Measurements from ENCODE around the gene GPHB5. TPM values are rescaled to one million over a fixed set of nuclear protein-coding genes. Genes with fewer than 3 reads are reported as not detected.
A peak's percentile ranks its signal among the peaks of the same experiment; 100 is the strongest.
"Not testable (repeated sequence)": the region's sequence is repeated elsewhere in the genome, so short reads cannot be mapped to it uniquely, and the experiment has no call there.

The GPHB5 gene
- polyA plus RNA-seq, 1 donor, result not detected

GRCh38 chr14:63295231-63295685, 23.5 kb downstream of the GPHB5 start:
- DNase-seq, result peak in 1 of 2 donors; percentile 19
- H3K27me3 ChIP-seq (ENCODE audit: control insufficient read depth, insufficient read depth, low read length), result no peaks in the 10 kb centered on the region
- peaks cover 3% of the 10 kb centered on the region for H3K36me3 ChIP-seq (ENCODE audit: control insufficient read depth, insufficient read depth, low read length)
- no peak overlapping the region for H3K4me3 ChIP-seq (ENCODE audit: low read length)
- no peak overlapping the region for H3K27ac ChIP-seq (ENCODE audit: low read length)
- no peaks in the 10 kb centered on the region for H3K4me1 ChIP-seq (ENCODE audit: control insufficient read depth, insufficient read depth, low read length)
- no peaks in the 10 kb centered on the region for H3K9me3 ChIP-seq (ENCODE audit: control insufficient read depth, low read depth, low read length)
- WGBS (ENCODE audit: insufficient coverage, low lambda C conversion rate), result 92% methylated on average over 2 of the region's 8 CpGs

- no peaks in the 10 kb centered on the region for H3K27me3 ChIP-seq (ENCODE audit: control insufficient read depth, insufficient read depth, low read length)
- no peaks in the 10 kb centered on the region for H3K4me1 ChIP-seq (ENCODE audit: control insufficient read depth, insufficient read depth, low read length)
- H3K4me3 ChIP-seq (ENCODE audit: low read length), result no peak overlapping the region
- no peak for DNase-seq
- no peak overlapping the region for H3K27ac ChIP-seq (ENCODE audit: low read length)
- no CpG with 5 or more reads among the region's 2 CpGs for WGBS (ENCODE audit: insufficient coverage, low lambda C conversion rate)
- H3K36me3 ChIP-seq (ENCODE audit: control insufficient read depth, insufficient read depth, low read length), result peaks cover 3% of the 10 kb centered on the region
- H3K9me3 ChIP-seq (ENCODE audit: control insufficient read depth, low read depth, low read length), result no peaks in the 10 kb centered on the region
These were observed 25.9 kb downstream of the GPHB5 start for GRCh38 chr14:63292805-63293204.

DNA sequence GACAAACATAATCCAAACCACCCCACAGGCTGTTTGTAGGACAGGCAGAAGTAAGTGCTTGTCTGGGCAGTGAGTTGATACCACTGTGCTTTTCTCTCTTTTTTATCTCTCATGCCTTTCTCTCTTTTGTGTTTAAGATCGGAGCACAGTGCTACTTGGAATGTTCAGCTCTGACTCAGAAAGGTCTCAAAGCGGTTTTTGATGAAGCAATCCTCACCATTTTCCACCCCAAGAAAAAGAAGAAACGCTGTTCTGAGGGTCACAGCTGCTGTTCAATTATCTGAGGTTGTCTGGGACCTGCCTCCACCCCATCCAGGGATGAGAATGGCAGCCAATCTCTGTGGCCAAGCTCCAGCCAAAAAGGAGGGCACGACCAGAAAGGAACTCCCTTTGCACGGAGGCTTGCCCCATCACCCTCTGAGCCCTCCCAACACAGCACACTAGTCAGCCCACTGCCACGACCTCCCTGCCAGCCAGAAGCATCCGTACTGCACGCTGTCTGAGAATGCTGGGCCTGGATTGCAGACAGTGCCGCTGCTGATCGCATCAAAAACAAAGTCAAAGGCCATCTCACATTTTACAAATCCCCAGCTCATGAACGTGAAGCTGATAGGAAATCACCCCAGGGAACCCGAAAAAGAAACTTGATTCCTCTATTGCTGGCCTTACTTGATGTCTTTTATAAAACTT, 27.8 kb downstream of the GPHB5 start:
- 80% methylated on average over 1 of the region's 12 CpGs for WGBS (ENCODE audit: insufficient coverage, low lambda C conversion rate)
- no peaks in the 10 kb centered on the region for H3K4me1 ChIP-seq (ENCODE audit: control insufficient read depth, insufficient read depth, low read length)
- no peaks in the 10 kb centered on the region for H3K9me3 ChIP-seq (ENCODE audit: control insufficient read depth, low read depth, low read length)
- DNase-seq, result no peak
- no peak overlapping the region for H3K4me3 ChIP-seq (ENCODE audit: low read length)
- H3K27ac ChIP-seq (ENCODE audit: low read length), result no peak overlapping the region
- H3K27me3 ChIP-seq (ENCODE audit: control insufficient read depth, insufficient read depth, low read length), result no peaks in the 10 kb centered on the region
- H3K36me3 ChIP-seq (ENCODE audit: control insufficient read depth, insufficient read depth, low read length), result peaks cover 5% of the 10 kb centered on the region

GRCh38 chr14:63288853-63289252, 29.9 kb downstream of the GPHB5 start:
- 100% methylated on average over 1 of the region's 1 CpG for WGBS (ENCODE audit: insufficient coverage, low lambda C conversion rate)
- no peaks in the 10 kb centered on the region for H3K9me3 ChIP-seq (ENCODE audit: control insufficient read depth, low read depth, low read length)
- no peaks in the 10 kb centered on the region for H3K4me1 ChIP-seq (ENCODE audit: control insufficient read depth, insufficient read depth, low read length)
- peaks cover 5% of the 10 kb centered on the region for H3K36me3 ChIP-seq (ENCODE audit: control insufficient read depth, insufficient read depth, low read length)
- H3K4me3 ChIP-seq (ENCODE audit: low read length), result no peak overlapping the region
- H3K27me3 ChIP-seq (ENCODE audit: control insufficient read depth, insufficient read depth, low read length), result no peaks in the 10 kb centered on the region
- no peak for DNase-seq
- no peak overlapping the region for H3K27ac ChIP-seq (ENCODE audit: low read length)

DNA sequence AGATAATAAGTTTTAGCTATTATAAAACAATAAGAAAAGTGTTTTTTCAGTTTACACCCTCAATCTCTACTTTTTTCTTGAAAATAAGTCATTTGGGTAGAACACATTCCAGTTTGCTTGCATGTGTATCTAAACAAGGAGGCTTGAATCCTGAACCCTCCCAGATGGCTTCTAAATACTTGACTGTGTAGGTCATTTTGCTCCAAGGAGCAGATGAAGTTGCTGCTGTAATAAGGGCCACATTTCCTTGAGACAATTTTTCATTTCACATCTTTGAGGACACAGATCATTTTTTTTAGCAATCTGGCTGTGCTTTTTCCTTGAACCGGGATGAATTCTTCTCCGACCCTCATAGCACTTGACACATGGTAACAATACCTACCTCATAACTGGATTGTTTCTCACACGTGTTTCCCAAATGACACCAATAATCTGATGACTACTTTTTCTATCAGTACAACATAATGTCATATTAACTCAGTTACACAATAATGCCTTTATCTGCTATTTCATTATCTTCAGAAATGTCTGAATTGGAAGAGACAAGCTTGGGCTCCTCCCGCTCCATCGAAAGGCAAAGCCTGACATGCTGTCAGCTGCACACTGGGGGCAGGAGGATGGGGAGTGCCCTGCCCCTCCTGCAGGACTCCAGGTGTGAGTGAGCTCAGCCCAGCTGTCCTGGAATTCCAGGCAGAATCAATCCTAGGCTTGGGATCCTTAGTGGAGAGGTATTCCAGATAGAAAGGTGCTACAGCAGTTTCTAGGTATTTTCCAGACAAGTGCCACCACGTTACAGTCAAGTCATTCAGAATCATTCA, 30.9 kb downstream of the GPHB5 start:
- DNase-seq, result no peak
- Histone ChIP-seq H3K4me3 (ENCODE audit: low read length) (no peak overlapping the region), H3K36me3 (ENCODE audit: control insufficient read depth, insufficient read depth, low read length) (peaks cover 5% of the 10 kb centered on the region), H3K27ac (ENCODE audit: low read length) (no peak overlapping the region), H3K27me3 (ENCODE audit: control insufficient read depth, insufficient read depth, low read length) (no peaks in the 10 kb centered on the region), H3K4me1 (ENCODE audit: control insufficient read depth, insufficient read depth, low read length) (no peaks in the 10 kb centered on the region), H3K9me3 (ENCODE audit: control insufficient read depth, low read depth, low read length) (no peaks in the 10 kb centered on the region)
- no CpG with 5 or more reads among the region's 6 CpGs for WGBS (ENCODE audit: insufficient coverage, low lambda C conversion rate)

- WGBS (ENCODE audit: insufficient coverage, low lambda C conversion rate), result 86% methylated on average over 1 of the region's 2 CpGs
- Histone ChIP-seq H3K4me1 (ENCODE audit: control insufficient read depth, insufficient read depth, low read length) (no peaks in the 10 kb centered on the region), H3K9me3 (ENCODE audit: control insufficient read depth, low read depth, low read length) (no peaks in the 10 kb centered on the region), H3K27me3 (ENCODE audit: control insufficient read depth, insufficient read depth, low read length) (no peaks in the 10 kb centered on the region), H3K4me3 (ENCODE audit: low read length) (no peak overlapping the region), H3K36me3 (ENCODE audit: control insufficient read depth, insufficient read depth, low read length) (peaks cover 5% of the 10 kb centered on the region), H3K27ac (ENCODE audit: low read length) (no peak overlapping the region)
- no peak for DNase-seq
These were observed 32.7 kb downstream of the GPHB5 start for GRCh38 chr14:63286071-63286470.

DNA sequence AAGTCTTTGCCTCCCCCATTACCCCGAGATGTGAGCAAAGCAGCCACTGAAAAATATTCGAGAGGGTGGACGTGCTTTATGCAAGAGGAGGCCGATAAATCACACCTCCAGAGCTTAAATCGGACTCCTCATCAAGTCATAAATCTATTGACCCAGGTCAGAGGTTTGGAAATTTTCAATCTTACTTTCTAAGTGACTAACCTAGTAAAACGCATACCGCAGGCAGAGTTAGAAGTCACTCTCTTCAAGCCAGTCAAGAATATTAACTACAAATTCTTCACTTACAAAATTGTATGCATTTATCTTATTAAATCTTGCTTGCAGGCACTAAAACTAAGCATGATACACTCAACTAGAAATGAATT, 34.9 kb downstream of the GPHB5 start:
- H3K27ac ChIP-seq (ENCODE audit: low read length), result no peak overlapping the region
- 83% methylated on average over 4 of the region's 7 CpGs for WGBS (ENCODE audit: insufficient coverage, low lambda C conversion rate)
- H3K9me3 ChIP-seq (ENCODE audit: control insufficient read depth, low read depth, low read length), result no peaks in the 10 kb centered on the region
- DNase-seq, result no peak
- peaks cover 2% of the 10 kb centered on the region for H3K36me3 ChIP-seq (ENCODE audit: control insufficient read depth, insufficient read depth, low read length)
- no peaks in the 10 kb centered on the region for H3K4me1 ChIP-seq (ENCODE audit: control insufficient read depth, insufficient read depth, low read length)
- H3K27me3 ChIP-seq (ENCODE audit: control insufficient read depth, insufficient read depth, low read length), result no peaks in the 10 kb centered on the region
- no peak overlapping the region for H3K4me3 ChIP-seq (ENCODE audit: low read length)

DNA sequence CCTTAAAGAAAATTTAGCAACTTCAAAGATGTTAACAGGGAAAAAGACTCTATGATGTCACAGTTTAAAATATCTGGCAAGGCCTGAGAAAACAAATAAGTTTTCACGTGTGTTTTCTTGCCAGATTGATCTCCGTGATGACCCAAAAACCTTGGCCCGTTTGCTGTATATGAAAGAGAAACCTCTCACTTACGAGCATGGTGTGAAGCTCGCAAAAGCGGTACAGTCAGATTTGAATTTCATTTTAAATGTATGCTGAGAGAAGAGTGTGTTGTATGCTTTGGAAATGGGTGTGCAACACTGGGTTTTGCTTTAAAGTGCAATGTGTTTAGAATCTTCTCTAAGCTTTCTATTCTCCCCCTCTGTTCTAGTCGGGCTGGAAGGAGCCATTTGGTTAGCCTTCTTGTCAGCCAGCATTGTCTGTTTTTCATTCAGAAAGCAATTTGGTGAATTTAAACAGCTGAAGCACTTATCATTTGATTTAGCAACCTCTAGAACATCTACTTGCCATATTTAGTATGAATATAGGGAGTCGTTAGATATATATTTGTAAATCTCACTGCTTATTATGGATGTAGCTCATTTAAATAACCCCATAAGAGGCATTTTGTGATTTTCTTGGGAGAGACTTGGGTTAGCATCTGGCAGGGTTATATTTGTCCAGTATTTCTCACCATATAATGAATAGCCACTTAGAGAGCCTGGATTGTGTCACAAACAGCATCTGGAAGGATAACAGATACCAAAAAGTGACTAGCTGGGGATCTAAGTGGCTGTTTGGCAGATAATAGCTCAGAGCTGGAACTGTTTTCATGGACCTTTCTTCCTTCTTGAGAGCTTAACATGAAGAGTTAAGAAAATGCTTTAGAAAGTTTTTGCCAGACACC, 35.5 kb downstream of the GPHB5 start:
- Histone ChIP-seq H3K9me3 (ENCODE audit: control insufficient read depth, low read depth, low read length) (no peaks in the 10 kb centered on the region), H3K4me1 (ENCODE audit: control insufficient read depth, insufficient read depth, low read length) (no peaks in the 10 kb centered on the region), H3K36me3 (ENCODE audit: control insufficient read depth, insufficient read depth, low read length) (peaks cover 2% of the 10 kb centered on the region), H3K27ac (ENCODE audit: low read length) (no peak overlapping the region), H3K4me3 (ENCODE audit: low read length) (no peak overlapping the region), H3K27me3 (ENCODE audit: control insufficient read depth, insufficient read depth, low read length) (no peaks in the 10 kb centered on the region)
- 82% methylated on average over 2 of the region's 8 CpGs for WGBS (ENCODE audit: insufficient coverage, low lambda C conversion rate)
- DNase-seq, result peak in 1 of 2 donors; percentile 11

- not testable (repeated sequence) for H3K9me3 ChIP-seq (ENCODE audit: control insufficient read depth, low read depth, low read length); H3K27me3 ChIP-seq (ENCODE audit: control insufficient read depth, insufficient read depth, low read length); DNase-seq; H3K27ac ChIP-seq (ENCODE audit: low read length); H3K4me1 ChIP-seq (ENCODE audit: control insufficient read depth, insufficient read depth, low read length); H3K4me3 ChIP-seq (ENCODE audit: low read length); H3K36me3 ChIP-seq (ENCODE audit: control insufficient read depth, insufficient read depth, low read length)
- WGBS (ENCODE audit: insufficient coverage, low lambda C conversion rate), result no CpG with 5 or more reads among the region's 4 CpGs
These were observed 38.8 kb downstream of the GPHB5 start for GRCh38 chr14:63279933-63280332.

DNA sequence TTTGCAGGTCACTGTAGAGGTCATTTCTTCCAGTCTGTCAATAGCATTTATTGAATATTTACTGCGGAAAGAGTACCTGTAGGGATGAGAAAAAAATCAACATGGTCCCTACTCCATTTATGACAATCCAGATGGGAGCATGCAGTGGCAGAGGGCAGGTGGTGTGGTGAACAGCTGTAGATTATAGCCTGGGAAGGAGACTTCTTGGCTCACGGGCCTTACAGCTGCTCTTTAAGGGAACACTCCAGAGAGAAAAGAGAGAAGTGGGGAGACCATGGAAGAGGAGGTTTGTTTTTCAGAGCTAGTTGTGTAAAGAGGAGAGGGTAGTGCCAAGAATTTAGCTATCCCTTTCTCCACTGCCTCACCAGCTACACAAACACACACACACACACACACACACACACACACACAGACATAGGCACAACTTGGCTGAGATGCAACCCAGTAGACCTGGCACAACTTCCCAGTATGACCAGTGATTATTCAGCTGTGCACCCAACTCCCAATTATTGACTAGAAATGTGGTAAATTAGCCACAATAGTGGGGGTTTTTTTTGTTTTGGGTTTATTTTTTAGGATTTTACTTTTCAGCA, 41.0 kb downstream of the GPHB5 start:
- Histone ChIP-seq H3K27me3 (ENCODE audit: control insufficient read depth, insufficient read depth, low read length) (no peaks in the 10 kb centered on the region), H3K36me3 (ENCODE audit: control insufficient read depth, insufficient read depth, low read length) (no peaks in the 10 kb centered on the region), H3K9me3 (ENCODE audit: control insufficient read depth, low read depth, low read length) (no peaks in the 10 kb centered on the region), H3K27ac (ENCODE audit: low read length) (no peak overlapping the region), H3K4me1 (ENCODE audit: control insufficient read depth, insufficient read depth, low read length) (no peaks in the 10 kb centered on the region), H3K4me3 (ENCODE audit: low read length) (no peak overlapping the region)
- WGBS (ENCODE audit: insufficient coverage, low lambda C conversion rate), result no CpG with 5 or more reads among the region's 2 CpGs
- DNase-seq, result no peak

Measured in large intestine (tissue), 3 donors.